ENCODE results near the gene CCDC197. TPM values are rescaled to one million over a fixed set of nuclear protein-coding genes. Genes with fewer than 3 reads are reported as not detected.

CCDC197 gene
- under 1 TPM; 0.20 to 0.49 TPM for total RNA-seq

- peak in 1 of 2 donors; percentile 30 for ATAC-seq
- Mint-ChIP-seq H3K9me3 (no peaks in the 10 kb centered on the region), H3K36me3 (no peaks in the 10 kb centered on the region), H3K27ac (peak within 1 kb of the TSS; percentile 61 to 68)
- no peak for DNase-seq (ENCODE audit: low spot score in 2 of 2)
These were observed at the start of gene CCDC197 for GRCh38 chr14:93997082-93997481. CCDC197 (plus strand) TSS chr14:93997301; CDS start chr14:93998132, 831 bp downstream.

- Mint-ChIP-seq H3K36me3 (peaks cover 4 to 47% of the 10 kb centered on the region in 2 donors), H3K9me3 (no peaks in the 10 kb centered on the region), H3K27ac (no peak overlapping the region)
- DNase-seq (ENCODE audit: low spot score in 2 of 2) = no peak
- no peak for ATAC-seq
These were observed 47.5 kb upstream of the CCDC197 start for GRCh38 chr14:93949511-93950075.

DNA sequence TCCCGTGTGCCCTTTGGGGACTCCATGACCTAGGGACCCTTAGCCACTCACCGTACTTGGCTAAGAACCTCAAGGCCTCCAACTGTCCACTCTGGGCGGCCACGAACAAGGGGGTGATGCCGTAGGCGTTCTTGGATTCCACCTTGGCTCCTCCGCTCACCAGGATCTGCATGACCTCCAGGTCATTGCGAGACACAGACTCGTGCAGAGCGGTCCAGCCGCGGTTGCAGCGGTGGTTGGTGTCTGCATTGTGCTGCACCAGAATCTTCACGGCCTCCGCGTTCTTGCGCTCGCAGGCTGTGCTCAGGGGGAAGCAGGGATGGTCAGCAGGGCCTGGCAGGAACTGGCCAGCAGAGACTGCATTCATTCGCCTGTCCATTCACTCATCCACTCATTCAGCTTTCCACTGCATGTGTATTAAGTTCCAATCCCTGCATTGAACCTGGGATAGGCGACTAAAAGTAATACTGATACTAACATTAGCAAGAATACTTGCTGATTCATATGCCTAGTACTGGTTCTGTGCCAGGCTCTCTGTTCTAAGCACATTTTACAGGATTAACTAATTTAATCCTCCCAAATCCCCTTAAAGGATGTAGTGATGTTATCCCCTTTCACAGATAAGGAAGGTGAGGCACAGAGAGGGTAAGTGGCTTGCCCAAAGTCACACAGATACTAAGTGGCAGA is 46.0 kb upstream of the CCDC197 start:
- Mint-ChIP-seq H3K9me3 (no peaks in the 10 kb centered on the region), H3K27ac (peak overlapping the region in 1 of 2 donors; percentile 73), H3K36me3 (peaks cover 10 to 54% of the 10 kb centered on the region in 2 donors)
- DNase-seq (ENCODE audit: low spot score in 2 of 2) = no peak
- ATAC-seq = peak; percentile 49 to 75

GRCh38 chr14:93951635-93952540 is 45.2 kb upstream of the CCDC197 start:
- ATAC-seq (no peak), DNase-seq (ENCODE audit: low spot score in 2 of 2) (no peak)
- no peaks in the 10 kb centered on the region for H3K9me3 Mint-ChIP-seq
- peaks cover 10 to 49% of the 10 kb centered on the region in 2 donors for H3K36me3 Mint-ChIP-seq
- peak overlapping the region in 1 of 2 donors; percentile 14 for H3K27ac Mint-ChIP-seq

- Mint-ChIP-seq H3K27ac (peak overlapping the region in 1 of 2 donors; percentile 46), H3K9me3 (no peaks in the 10 kb centered on the region), H3K36me3 (peaks cover 10 to 45% of the 10 kb centered on the region in 2 donors)
- no peak for DNase-seq (ENCODE audit: low spot score in 2 of 2)
- no peak for ATAC-seq
These were observed 44.3 kb upstream of the CCDC197 start for GRCh38 chr14:93952829-93953228.

DNA sequence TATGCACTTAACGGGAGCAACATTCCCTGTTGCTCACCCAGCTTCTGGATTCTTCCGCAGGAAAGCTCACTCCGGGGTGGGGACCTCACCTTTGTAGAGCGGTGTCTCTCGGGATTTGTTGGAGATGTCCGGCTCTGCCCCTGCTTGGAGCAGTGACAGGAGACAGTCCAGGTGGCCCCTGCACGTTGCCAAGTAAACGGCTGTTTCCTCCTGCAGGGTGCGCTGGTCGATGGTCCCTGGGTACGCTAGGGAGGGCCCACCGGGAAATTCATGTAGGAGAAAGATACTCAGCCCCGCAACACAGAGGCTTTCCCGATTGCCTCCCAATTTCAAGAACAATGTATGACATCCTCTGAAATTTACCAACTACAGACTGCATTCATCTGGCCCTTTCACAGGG is 43.8 kb upstream of the CCDC197 start:
- no peak for ATAC-seq
- Mint-ChIP-seq H3K36me3 (peaks cover 10 to 45% of the 10 kb centered on the region in 2 donors), H3K27ac (no peak overlapping the region), H3K9me3 (no peaks in the 10 kb centered on the region)
- no peak for DNase-seq (ENCODE audit: low spot score in 2 of 2)

DNA sequence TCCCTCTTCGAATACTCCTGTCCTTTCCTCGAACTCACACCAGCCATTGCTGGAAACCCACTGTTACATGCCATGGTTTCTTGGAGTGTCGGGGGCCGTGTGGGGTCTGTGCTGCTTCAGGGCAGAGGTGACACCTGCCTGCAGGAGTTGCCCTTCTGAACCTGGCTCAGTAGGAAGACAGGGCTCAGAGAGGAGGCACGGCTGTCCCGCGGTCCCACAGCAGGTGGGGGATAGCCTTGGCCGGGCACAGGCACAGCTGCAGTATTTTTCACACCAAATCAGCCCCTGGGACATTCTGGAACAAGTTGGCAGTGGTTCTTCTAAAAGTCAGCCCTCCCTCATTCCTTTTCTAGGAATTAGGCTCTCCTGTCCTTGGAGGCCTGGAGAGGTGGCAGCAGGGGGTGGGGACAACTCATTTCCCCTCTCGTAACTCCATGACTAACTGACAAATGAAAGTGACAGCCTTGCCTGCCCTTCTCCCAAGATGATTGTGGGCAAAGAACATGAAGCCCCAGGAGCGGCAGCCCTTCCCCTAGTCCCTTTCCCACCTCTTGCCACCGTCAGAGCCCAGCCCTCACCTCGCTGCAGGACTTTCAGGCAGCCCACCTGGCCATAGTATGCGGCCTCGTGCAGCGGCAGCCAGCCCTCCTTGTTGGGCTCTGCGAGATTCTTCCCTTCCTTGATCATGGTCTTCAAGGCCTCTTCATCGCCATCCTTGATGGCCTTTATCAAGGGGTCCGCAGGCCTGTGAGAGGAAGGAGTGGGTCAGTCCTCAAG is 43.2 kb upstream of the CCDC197 start:
- no peaks in the 10 kb centered on the region for H3K9me3 Mint-ChIP-seq
- no peak for DNase-seq (ENCODE audit: low spot score in 2 of 2)
- H3K36me3 Mint-ChIP-seq = peaks cover 10 to 47% of the 10 kb centered on the region in 2 donors
- peak overlapping the region in 1 of 2 donors; percentile 79 for H3K27ac Mint-ChIP-seq
- ATAC-seq = no peak

GRCh38 chr14:93954516-93954830 is 42.6 kb upstream of the CCDC197 start:
- ATAC-seq = no peak
- Mint-ChIP-seq H3K9me3 (no peaks in the 10 kb centered on the region), H3K27ac (peak overlapping the region in 1 of 2 donors; percentile 94), H3K36me3 (peaks cover 10 to 52% of the 10 kb centered on the region in 2 donors)
- DNase-seq (ENCODE audit: low spot score in 2 of 2) = no peak

DNA sequence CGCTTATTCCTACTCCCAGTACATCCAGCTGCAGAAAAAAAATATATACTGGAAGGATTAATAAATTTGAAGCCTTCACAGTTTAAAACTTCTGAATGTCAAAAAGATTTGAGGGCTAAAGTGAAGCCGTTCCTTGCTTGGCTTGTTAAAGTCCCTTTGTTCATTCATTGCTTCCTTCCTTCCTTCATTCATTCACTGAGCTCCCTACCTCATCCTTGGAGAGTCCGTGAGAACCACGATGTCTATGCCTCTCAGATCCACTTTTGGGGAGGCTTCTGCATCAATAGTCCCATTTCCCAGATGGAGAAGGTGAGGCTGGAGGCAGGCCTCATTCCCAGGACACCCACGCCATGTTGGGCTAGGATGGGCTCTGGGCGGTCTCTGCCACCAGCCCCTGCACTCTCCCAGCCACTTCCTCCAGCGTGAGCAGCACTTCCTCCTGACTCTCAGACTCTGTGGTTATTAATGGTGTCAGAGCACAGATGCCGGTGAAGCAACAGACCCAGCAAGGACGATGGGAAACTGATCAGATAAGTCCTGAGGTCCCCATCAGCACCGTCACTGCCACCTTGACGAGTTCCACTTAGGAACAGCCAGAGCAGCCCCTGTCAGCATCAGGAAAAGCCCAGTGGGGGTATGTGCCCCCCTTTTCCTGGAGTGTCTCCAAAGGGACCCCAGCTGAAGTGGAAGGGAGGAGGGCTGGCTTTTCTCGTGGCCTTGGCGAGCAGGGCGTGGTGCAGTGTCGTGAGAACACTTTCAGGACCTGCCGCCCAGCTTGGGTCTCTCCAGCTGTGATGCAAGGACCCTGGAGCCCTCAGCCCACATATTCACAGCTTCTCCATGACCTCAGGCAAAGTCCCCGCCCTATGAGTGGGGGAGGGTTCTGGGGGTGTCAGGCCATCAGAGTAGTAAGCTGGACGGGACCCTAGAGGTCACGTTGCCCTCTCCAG is 41.9 kb upstream of the CCDC197 start:
- ATAC-seq = no peak
- H3K36me3 Mint-ChIP-seq = peaks cover 10 to 48% of the 10 kb centered on the region in 2 donors
- no peaks in the 10 kb centered on the region for H3K9me3 Mint-ChIP-seq
- H3K27ac Mint-ChIP-seq = peak overlapping the region; percentile 94
- no peak for DNase-seq (ENCODE audit: low spot score in 2 of 2)

DNA sequence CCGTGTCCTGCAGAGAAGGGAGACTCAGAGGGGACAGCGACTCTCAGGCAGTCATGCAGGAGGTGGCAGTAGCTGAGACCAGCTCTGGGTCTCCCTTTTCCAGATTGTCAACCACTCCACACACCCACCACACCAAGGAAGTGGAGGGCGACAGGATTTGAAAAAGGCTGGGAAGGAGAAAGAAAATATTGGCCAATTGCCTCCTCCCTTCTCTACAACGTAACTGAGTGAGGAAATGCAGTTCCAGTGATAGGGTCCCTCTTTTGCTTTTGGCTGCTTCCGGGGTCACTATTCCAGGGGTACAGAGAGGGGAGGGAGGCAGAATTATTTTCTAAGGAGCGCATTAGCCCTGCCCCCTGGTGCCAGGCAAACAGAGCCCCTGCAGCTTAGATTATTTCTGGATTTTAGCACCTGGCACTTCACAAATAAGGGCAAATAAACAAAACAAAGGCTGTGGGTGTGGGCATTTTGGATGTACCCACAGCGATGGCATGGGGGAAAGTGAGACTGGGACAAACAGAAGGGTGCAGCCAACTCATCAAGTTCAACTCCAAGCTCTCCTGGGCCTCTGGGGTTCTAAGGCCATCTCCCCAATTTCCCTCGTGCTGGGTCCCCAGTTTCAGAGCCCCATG is 41.1 kb upstream of the CCDC197 start:
- H3K9me3 Mint-ChIP-seq = no peaks in the 10 kb centered on the region

DNA sequence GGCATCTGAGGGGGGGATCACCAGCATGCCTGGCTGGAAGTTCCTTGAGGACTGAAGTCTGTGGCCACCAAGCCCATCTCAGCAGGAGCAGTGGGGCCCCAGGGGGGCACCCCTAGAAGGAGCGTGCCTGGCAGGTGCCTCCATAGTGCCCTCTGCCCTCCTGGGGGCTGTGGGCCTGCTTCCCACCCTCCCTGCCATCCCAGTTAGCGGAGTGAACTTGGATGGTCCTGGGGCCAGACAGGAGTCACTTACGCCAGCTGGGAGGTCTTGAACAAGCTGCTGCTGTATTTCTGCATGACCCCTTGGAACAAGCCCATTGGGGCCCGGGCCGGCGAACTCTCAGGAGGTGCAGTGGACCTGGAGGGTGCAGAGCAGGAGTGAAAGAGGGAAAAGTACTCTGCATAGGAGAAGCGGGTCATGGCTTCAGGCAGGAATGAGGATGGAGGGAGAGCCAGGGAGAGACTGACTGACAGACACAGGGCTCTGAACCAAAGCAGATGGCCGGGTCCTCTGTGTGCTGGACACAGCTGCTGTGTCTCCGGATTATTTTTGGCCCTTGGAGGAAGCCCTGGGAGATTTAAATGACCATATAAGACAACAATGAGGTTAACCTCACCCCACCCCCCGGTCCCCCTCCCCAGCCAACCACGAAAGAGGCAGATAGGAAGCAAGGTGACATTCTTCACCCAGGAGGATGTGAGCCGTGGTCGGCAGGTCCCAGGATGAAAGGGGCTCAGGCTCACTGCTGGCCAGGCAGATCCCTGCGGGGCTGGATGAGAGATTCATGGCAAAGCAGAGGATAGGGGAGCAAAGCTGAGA is 40.4 kb upstream of the CCDC197 start:
- peaks cover 10 to 43% of the 10 kb centered on the region in 2 donors for H3K36me3 Mint-ChIP-seq
- DNase-seq (ENCODE audit: low spot score in 2 of 2) (no peak), ATAC-seq (no peak)
- H3K9me3 Mint-ChIP-seq = no peaks in the 10 kb centered on the region
- peak overlapping the region; percentile 94 to 96 for H3K27ac Mint-ChIP-seq

More for the DNA sequence above, 41.1 kb upstream of the CCDC197 start:
- H3K36me3 Mint-ChIP-seq = peaks cover 10 to 41% of the 10 kb centered on the region in 2 donors
- peak overlapping the region; percentile 94 for H3K27ac Mint-ChIP-seq
- no peak for DNase-seq (ENCODE audit: low spot score in 2 of 2)
- no peak for ATAC-seq

GRCh38 chr14:93957333-93957710 is 39.8 kb upstream of the CCDC197 start:
- H3K9me3 Mint-ChIP-seq = no peaks in the 10 kb centered on the region
- no peak for DNase-seq (ENCODE audit: low spot score in 2 of 2)
- H3K36me3 Mint-ChIP-seq = peaks cover 10 to 47% of the 10 kb centered on the region in 2 donors
- ATAC-seq = no peak
- H3K27ac Mint-ChIP-seq = peak overlapping the region; percentile 94 to 96

- DNase-seq (ENCODE audit: low spot score in 2 of 2) (no peak), ATAC-seq (no peak)
- Mint-ChIP-seq H3K36me3 (peaks cover 10 to 45% of the 10 kb centered on the region in 2 donors), H3K27ac (peak overlapping the region; percentile 94 to 99), H3K9me3 (no peaks in the 10 kb centered on the region)
These were observed 39.1 kb upstream of the CCDC197 start for GRCh38 chr14:93957751-93958566.
